ENCODE results near the gene ARHGAP15. TPM values are rescaled to one million over a fixed set of nuclear protein-coding genes. Genes with fewer than 3 reads are reported as not detected.

The ARHGAP15 gene
- total RNA-seq, 4 donors from 2014 or later, result 1.2 to 6.0 (median 3.4) TPM

DNA sequence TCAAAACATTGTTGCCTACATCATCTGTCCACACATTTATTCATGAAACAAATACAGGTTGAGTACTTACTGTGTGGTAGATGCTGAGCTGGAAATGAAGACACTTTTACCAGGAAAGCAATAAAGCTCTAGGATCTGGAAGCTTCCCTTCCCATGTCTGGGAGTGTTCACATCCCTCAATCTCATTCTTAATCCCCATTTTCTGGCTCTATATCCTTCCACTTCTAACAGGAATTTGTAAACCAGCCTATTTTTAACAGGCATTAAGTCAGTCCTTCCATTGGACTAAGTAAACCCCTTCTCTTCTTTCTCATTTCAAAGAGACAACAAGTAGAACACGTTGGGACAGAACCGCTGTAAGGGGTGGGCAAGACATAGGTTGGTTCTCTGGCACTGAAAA, 589.5 kb downstream of the ARHGAP15 start:
- H3K9me3 ChIP-seq, result no peaks in the 10 kb centered on the region
- DNase-seq (ENCODE audit: low spot score in 2 of 2), result no peak
- H3K4me3 ChIP-seq, result no peak overlapping the region
- H3K36me3 ChIP-seq, result no peaks in the 10 kb centered on the region
- TF ChIP-seq POLR2AphosphoS5 (IDR thresholded peaks at IDR 0.05), result no peak
- no peak for TF ChIP-seq POLR2A (IDR thresholded peaks at IDR 0.05)
- no peak for TF ChIP-seq EP300 (IDR thresholded peaks at IDR 0.05)
- TF ChIP-seq, protein P1, sequence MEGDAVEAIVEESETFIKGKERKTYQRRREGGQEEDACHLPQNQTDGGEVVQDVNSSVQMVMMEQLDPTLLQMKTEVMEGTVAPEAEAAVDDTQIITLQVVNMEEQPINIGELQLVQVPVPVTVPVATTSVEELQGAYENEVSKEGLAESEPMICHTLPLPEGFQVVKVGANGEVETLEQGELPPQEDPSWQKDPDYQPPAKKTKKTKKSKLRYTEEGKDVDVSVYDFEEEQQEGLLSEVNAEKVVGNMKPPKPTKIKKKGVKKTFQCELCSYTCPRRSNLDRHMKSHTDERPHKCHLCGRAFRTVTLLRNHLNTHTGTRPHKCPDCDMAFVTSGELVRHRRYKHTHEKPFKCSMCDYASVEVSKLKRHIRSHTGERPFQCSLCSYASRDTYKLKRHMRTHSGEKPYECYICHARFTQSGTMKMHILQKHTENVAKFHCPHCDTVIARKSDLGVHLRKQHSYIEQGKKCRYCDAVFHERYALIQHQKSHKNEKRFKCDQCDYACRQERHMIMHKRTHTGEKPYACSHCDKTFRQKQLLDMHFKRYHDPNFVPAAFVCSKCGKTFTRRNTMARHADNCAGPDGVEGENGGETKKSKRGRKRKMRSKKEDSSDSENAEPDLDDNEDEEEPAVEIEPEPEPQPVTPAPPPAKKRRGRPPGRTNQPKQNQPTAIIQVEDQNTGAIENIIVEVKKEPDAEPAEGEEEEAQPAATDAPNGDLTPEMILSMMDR (IDR thresholded peaks at IDR 0.05), result no peak
- no peaks in the 10 kb centered on the region for H3K27me3 ChIP-seq
- peaks cover 3% of the 10 kb centered on the region for H3K4me1 ChIP-seq
- no peak overlapping the region for H3K27ac ChIP-seq
- WGBS, result 99% methylated on average over 2 of the region's 2 CpGs

DNA sequence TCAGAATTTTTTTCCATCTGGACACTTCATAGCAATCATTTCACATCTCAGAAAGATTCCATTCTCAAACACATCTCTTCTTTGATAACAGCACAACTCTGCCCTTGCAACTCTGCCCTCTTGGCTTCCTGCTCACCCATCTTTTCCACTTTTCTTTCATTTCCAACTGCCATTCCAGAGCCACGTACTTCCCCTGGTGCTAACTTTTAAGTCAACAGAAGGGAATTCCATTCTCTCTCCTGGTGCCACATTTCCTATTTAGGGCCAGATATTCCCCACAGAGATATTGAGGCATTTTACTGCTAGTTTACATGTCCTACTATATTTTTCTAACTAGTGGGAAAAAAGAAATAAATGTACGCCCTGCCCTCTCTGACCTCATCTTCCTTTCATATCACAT, 590.2 kb downstream of the ARHGAP15 start:
- Histone ChIP-seq H3K27me3 (no peaks in the 10 kb centered on the region), H3K36me3 (no peaks in the 10 kb centered on the region), H3K4me1 (peaks cover 3% of the 10 kb centered on the region), H3K4me3 (no peak overlapping the region), H3K9me3 (no peaks in the 10 kb centered on the region), H3K27ac (no peak overlapping the region)
- TF ChIP-seq POLR2AphosphoS5 (IDR thresholded peaks at IDR 0.05) (no peak), POLR2A (IDR thresholded peaks at IDR 0.05) (no peak), EP300 (IDR thresholded peaks at IDR 0.05) (no peak)
- TF ChIP-seq, protein P1 (IDR thresholded peaks at IDR 0.05), result no peak
- WGBS, result 79% methylated on average over 2 of the region's 2 CpGs
- DNase-seq (ENCODE audit: low spot score in 2 of 2), result no peak

DNA sequence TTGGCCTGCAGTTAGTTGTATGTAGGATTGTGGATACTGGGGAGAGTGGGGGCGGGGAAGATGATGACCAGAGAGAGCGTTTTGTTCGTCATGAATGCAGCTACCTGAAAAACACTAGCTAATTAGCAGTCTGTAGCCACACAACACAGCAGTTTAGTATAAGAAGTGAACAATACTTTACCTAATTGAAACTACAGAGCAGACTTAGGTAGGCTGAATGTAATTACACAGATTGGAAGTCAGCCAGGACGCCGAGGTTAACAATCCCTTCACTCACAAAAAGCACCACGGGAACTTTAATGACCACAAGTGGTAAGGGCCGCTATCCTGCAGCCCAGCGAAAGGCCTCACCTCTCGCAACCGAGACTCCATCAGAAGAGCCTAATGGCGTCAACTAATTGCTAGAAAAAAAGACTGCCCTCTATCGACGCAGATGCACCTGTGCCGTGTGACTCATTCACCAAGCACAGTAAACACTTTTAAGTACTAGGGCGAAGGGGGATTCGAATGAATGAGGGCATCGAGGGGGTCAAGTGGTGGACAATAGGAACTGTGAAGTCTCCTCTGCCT, 591.0 kb downstream of the ARHGAP15 start:
- no peak for TF ChIP-seq POLR2A (IDR thresholded peaks at IDR 0.05)
- no peak for DNase-seq (ENCODE audit: low spot score in 2 of 2)
- no peak overlapping the region for H3K4me3 ChIP-seq
- no peaks in the 10 kb centered on the region for H3K27me3 ChIP-seq
- peaks cover 3% of the 10 kb centered on the region for H3K4me1 ChIP-seq
- H3K9me3 ChIP-seq, result no peaks in the 10 kb centered on the region
- WGBS, result 83% methylated on average over 17 of the region's 17 CpGs
- no peaks in the 10 kb centered on the region for H3K36me3 ChIP-seq
- no peak overlapping the region for H3K27ac ChIP-seq

DNA sequence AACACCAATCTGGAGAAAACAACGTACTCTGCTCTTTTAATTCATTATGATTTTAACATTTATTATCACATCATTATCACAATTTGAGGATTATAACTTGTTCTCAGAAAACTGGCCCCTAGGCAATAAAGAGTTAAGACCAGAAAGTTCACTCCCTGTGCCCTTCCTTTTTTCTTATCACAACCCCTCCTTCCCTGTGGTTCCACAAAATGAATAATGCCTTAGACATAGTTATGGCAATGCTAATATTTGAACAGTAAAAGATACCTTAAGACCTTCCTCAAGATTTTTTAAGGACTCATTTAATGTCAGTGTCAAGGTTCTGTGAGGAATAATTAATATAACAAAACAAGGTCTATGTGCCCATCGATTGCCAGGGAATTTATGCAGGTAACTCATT, 596.2 kb downstream of the ARHGAP15 start:
- no peaks in the 10 kb centered on the region for H3K27me3 ChIP-seq
- H3K27ac ChIP-seq, result peak overlapping the region; percentile 3
- H3K4me3 ChIP-seq, result no peak overlapping the region
- TF ChIP-seq POLR2AphosphoS5 (IDR thresholded peaks at IDR 0.05) (no peak), EP300 (IDR thresholded peaks at IDR 0.05) (no peak)
- TF ChIP-seq, protein P1 (IDR thresholded peaks at IDR 0.05), result no peak
- no peaks in the 10 kb centered on the region for H3K36me3 ChIP-seq
- no peaks in the 10 kb centered on the region for H3K9me3 ChIP-seq
- H3K4me1 ChIP-seq, result no peaks in the 10 kb centered on the region
- 87% methylated on average over 2 of the region's 2 CpGs for WGBS
- no peak for DNase-seq (ENCODE audit: low spot score in 2 of 2)

DNA sequence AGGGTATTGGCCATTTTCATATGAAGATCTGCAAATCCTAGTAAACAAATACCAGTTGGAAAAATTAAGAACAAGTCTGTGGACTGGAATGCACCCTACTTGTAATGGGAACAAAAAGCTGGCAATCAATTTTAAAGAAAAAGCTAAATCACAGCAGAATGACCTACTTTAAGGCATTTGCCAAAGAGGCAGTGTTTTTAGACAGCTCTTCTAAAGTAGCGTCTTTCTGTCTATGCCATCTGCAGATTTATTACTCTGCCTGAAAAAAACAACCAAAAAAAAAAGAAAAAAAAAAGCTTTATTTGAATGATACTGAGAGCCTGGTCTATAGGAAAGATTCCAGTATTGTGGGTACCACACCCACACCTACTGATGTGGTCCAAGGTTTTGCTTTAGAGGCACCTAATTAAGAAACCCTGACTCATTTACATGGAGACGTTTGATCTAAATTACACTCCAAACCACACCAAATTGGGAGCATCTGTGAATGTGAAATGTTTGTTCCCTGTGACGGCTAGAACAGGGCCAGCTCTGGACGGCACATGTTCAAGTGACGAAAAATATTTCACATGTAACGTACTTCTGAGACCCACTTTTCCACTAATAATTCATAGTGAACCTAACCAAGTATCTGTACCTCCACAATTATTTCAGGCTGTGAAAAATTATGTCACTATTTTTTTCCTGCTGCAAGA, 597.1 kb downstream of the ARHGAP15 start:
- Histone ChIP-seq H3K36me3 (no peaks in the 10 kb centered on the region), H3K4me3 (no peak overlapping the region), H3K27ac (no peak overlapping the region), H3K27me3 (no peaks in the 10 kb centered on the region), H3K4me1 (no peaks in the 10 kb centered on the region), H3K9me3 (no peaks in the 10 kb centered on the region)
- WGBS, result 56% methylated on average over 6 of the region's 6 CpGs
- DNase-seq (ENCODE audit: low spot score in 2 of 2), result no peak
- TF ChIP-seq POLR2A (IDR thresholded peaks at IDR 0.05) (no peak), EP300 (IDR thresholded peaks at IDR 0.05) (no peak), POLR2AphosphoS5 (IDR thresholded peaks at IDR 0.05) (no peak)
- TF ChIP-seq, protein P1 (IDR thresholded peaks at IDR 0.05), result no peak

All from suprapubic skin (tissue), 4 donors.